ENCODE results near the gene GDPD2.

- TF ChIP-seq CTCF (IDR thresholded peaks at IDR 0.05) = no peak
- TF ChIP-seq POLR2A (IDR thresholded peaks at IDR 0.05) = no peak
These were observed 15.0 kb downstream of the GDPD2 start for GRCh38 chrX:70437921-70438665.

Measured in breast epithelium (tissue), 3 donors.